OCI-LY3 (cell line): ENCODE data around the gene RNPEPL1.
A peak's percentile ranks its signal among the peaks of the same experiment; 100 is the strongest.

Experiments
- H2AFZ ChIP-seq: fragments of 200-600, 300-600 bp; shearing (Covaris generic); 2 replicates; pipeline ENCODE4 v1.6.0; 2014; ENCODE audit warnings: antibody characterized with exemption, low read depth, low read length
- H3K27ac ChIP-seq: fragments of 200-600, 300-600 bp; sonication (generic); 2 replicates; pipeline ENCODE4 v1.5.1; 2014; ENCODE audit warnings: mild to moderate bottlenecking, low read length, moderate library complexity, mixed read lengths
- H3K27me3 ChIP-seq: fragments of 200-600, 300-600 bp; sonication (generic); 2 replicates; pipeline ENCODE4 v1.6.1; 2014; ENCODE audit warnings: low read depth, low read length, mixed read lengths
- H3K36me3 ChIP-seq: fragments of 200-600, 300-600 bp; sonication (generic); replicated peaks from 2 replicates; pipeline ENCODE3; 2014; ENCODE audit warnings: low read depth, low read length, mixed read lengths
- H3K4me1 ChIP-seq: fragments of 300-600, 200-600 bp; sonication (generic); 2 replicates; pipeline ENCODE4 v1.6.1; 2014; ENCODE audit warnings: low read length, mixed read lengths
- H3K4me2 ChIP-seq: fragments of 200-600, 300-600 bp; sonication (generic); 2 replicates; pipeline ENCODE4 v1.6.1; 2014; ENCODE audit warnings: low read length, mixed read lengths
- H3K4me3 ChIP-seq: fragments of 300-600, 200-600 bp; sonication (generic); 2 replicates; pipeline ENCODE4 v1.5.1; 2014; ENCODE audit warnings: antibody characterized with exemption, mild to moderate bottlenecking, low read length, moderate library complexity
- H3K79me2 ChIP-seq: fragments of 300-600, 200-600 bp; shearing (Covaris generic); 2 replicates; pipeline ENCODE4 v1.6.1; 2014; ENCODE audit warnings: mild to moderate bottlenecking, low read length, mixed read lengths
- H3K9ac ChIP-seq: fragments of 300-600, 200-600 bp; shearing (Covaris generic); 2 replicates; pipeline ENCODE4 v1.6.0; 2014; ENCODE audit warnings: mild to moderate bottlenecking, low read length, moderate library complexity
- H3K9me3 ChIP-seq: fragments of 200-600, 300-600 bp; shearing (Covaris generic); 2 replicates; pipeline ENCODE4 v1.6.1; 2014; ENCODE audit warnings: low read length, mixed read lengths; ENCODE audit not compliant: insufficient read depth
- H4K20me1 ChIP-seq: fragments of 200-600, 300-600 bp; sonication (generic); 2 replicates; pipeline ENCODE4 v1.6.1; 2016; ENCODE audit warnings: low read length, mixed read lengths; ENCODE audit not compliant: insufficient read depth
- EZH2phosphoT487 ChIP-seq: fragments of 200-600 bp; shearing (Covaris generic); IDR thresholded peaks from 2 replicates; pipeline ENCODE4 v1.6.1; 2018; ENCODE audit warnings: antibody characterized with exemption, mixed run types, low read depth
- TF ChIP-seq, protein P1 (sequence below): fragments of 200-600, 300-600 bp; sonication (generic); IDR thresholded peaks from 2 replicates; pipeline ENCODE4 v1.5.1; 2014; ENCODE audit warnings: antibody characterized with exemption, low read length, low read depth

The RNPEPL1 gene

GRCh38 chr2:240622531-240623235, 54.4 kb downstream of the RNPEPL1 start:
- H3K9me3 ChIP-seq, result no peaks in the 10 kb centered on the region
- peaks cover 53% of the 10 kb centered on the region for H3K4me1 ChIP-seq
- H3K79me2 ChIP-seq, result no peaks in the 10 kb centered on the region
- H4K20me1 ChIP-seq, result no peaks in the 10 kb centered on the region
- no peaks in the 10 kb centered on the region for H3K27me3 ChIP-seq
- H3K4me3 ChIP-seq, result no peak overlapping the region
- H3K4me2 ChIP-seq, result no peak overlapping the region
- H3K9ac ChIP-seq, result no peak overlapping the region
- no peaks in the 10 kb centered on the region for H3K36me3 ChIP-seq
- H2AFZ ChIP-seq, result no peak overlapping the region
- no peak for TF ChIP-seq EZH2phosphoT487
- TF ChIP-seq, protein P1, sequence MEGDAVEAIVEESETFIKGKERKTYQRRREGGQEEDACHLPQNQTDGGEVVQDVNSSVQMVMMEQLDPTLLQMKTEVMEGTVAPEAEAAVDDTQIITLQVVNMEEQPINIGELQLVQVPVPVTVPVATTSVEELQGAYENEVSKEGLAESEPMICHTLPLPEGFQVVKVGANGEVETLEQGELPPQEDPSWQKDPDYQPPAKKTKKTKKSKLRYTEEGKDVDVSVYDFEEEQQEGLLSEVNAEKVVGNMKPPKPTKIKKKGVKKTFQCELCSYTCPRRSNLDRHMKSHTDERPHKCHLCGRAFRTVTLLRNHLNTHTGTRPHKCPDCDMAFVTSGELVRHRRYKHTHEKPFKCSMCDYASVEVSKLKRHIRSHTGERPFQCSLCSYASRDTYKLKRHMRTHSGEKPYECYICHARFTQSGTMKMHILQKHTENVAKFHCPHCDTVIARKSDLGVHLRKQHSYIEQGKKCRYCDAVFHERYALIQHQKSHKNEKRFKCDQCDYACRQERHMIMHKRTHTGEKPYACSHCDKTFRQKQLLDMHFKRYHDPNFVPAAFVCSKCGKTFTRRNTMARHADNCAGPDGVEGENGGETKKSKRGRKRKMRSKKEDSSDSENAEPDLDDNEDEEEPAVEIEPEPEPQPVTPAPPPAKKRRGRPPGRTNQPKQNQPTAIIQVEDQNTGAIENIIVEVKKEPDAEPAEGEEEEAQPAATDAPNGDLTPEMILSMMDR, result no peak
- H3K27ac ChIP-seq, result no peak overlapping the region

DNA sequence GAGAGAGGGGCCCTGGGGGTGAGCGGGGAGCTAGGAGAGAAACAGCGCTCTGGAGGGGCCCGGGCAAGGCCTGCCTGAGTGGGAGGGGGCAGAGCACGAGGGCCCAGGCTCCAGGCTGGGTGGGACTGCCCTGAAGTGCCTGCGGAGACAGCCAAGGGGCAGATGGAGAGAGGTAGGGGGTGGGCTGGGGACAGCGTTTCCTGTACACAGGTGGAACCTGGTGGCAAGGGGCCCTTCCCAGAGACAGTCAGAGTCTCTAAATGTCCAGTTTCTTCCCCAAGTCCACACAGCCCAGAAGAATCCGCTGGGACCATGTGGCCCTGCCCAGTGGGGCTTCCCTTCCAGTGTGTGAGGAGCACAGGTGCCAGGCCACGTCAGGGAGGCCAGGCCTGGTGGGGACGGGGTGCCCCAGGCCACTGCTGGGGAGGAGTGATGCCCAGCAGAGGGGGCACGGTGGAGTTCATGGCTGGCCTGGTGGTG, 55.3 kb downstream of the RNPEPL1 start:
- Histone ChIP-seq H3K4me1 (peaks cover 52% of the 10 kb centered on the region), H3K9ac (no peak overlapping the region), H3K27ac (no peak overlapping the region), H4K20me1 (no peaks in the 10 kb centered on the region), H3K79me2 (no peaks in the 10 kb centered on the region), H3K27me3 (no peaks in the 10 kb centered on the region), H3K4me2 (no peak overlapping the region), H3K9me3 (no peaks in the 10 kb centered on the region), H3K36me3 (no peaks in the 10 kb centered on the region), H2AFZ (no peak overlapping the region), H3K4me3 (no peak overlapping the region)
- no peak for TF ChIP-seq EZH2phosphoT487
- TF ChIP-seq, protein P1, result no peak

DNA sequence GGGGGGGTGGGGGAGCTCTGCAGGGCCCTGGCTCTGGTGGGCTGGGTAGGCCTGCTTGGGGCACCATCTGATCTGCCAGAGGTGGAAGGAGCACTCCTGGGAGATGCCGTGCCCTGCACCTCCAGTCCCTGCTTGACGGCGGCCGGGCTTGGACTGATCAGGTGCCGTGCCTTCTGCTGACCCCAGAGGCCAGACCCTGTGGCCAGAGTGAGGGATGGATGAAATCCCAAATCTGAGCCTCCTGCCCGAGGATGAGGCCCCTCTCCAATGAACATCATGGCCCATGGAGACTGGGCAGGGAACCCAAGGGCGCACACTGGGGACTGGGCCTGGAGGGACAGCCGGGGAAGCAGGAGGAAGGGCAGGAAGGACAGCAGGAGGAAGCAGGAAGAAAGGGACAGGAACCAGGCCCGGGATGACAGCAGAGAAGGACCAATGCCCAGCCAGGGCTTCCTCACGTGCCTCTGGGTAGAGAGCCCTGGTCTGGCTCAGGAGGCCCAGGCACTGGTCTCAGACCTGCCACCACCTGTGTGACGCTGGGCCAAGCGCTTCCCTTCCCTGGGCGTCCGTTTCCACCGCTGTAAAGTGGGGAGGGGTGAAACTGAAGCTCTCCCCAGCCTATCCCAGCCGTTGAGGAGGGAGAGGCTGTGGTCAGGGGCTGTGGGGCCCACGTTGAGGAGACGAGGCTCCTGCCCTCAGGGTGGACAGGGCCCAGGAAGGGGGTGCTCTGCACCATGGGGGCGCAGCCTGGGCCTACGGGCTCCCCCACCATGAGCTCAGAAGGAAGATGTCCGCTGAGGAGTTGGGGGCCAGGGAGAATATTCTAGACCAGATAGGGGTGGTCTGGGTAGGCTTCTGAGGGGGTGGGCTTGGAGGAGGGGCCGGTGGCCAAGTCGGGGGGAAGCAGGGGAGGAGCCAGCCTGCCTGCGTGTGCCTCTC, 56.0 kb downstream of the RNPEPL1 start:
- Histone ChIP-seq H3K27me3 (no peaks in the 10 kb centered on the region), H2AFZ (no peak overlapping the region), H4K20me1 (no peaks in the 10 kb centered on the region), H3K36me3 (no peaks in the 10 kb centered on the region), H3K4me1 (peaks cover 44% of the 10 kb centered on the region), H3K79me2 (no peaks in the 10 kb centered on the region), H3K4me3 (no peak overlapping the region), H3K4me2 (peak overlapping the region; percentile 62), H3K9me3 (no peaks in the 10 kb centered on the region), H3K27ac (no peak overlapping the region), H3K9ac (no peak overlapping the region)
- TF ChIP-seq EZH2phosphoT487, result no peak
- TF ChIP-seq, protein P1, result no peak
